ENCODE results near the gene STX8.

GRCh38 chr17:9568004-9568403 is 7.6 kb downstream of the STX8 start:
- TF ChIP-seq CTCF (IDR thresholded peaks at IDR 0.05; ENCODE audit: insufficient read depth, low read depth, low read length), result no peak
- no peak for TF ChIP-seq EZH2 (IDR thresholded peaks at IDR 0.05; ENCODE audit: insufficient read depth, low read length)

Measured in astrocyte (in vitro differentiated cells and primary cell).